Endothelial cell of umbilical vein (primary cell): ENCODE data around the gene PRKCB.

Experiments used
- CTCF ChIP-seq, 2 donors: IDR thresholded peaks; 1 replicate in 1 of 2; 2 replicates in 1 of 2; pipeline ENCODE4 v1.5.1; 2011; ENCODE audit warnings: low read length in 2 of 2, mild to moderate bottlenecking in 2 of 2, moderate library complexity in 2 of 2, control low read depth in 1 of 2, inconsistent platforms in 1 of 2, low read depth in 1 of 2; ENCODE audit not compliant: insufficient read depth in 1 of 2; ENCODE audit errors: extremely low read depth in 1 of 2
- EZH2 ChIP-seq: IDR thresholded peaks from 2 replicates; pipeline ENCODE4 v1.6.1; 2012; ENCODE audit warnings: borderline replicate concordance, low read depth, mild to moderate bottlenecking, moderate library complexity, low read length, inconsistent platforms; ENCODE audit not compliant: severe bottlenecking
- FOS ChIP-seq: IDR thresholded peaks from 2 replicates; pipeline ENCODE4 v1.6.1; 2011; ENCODE audit warnings: mild to moderate bottlenecking, low read length, moderate library complexity, borderline replicate concordance; ENCODE audit not compliant: insufficient read depth
- GATA2 ChIP-seq: IDR thresholded peaks from 2 replicates; pipeline ENCODE4 v1.7.0; 2011; ENCODE audit warnings: low read depth, mild to moderate bottlenecking, moderate library complexity, mixed read lengths, low read length; ENCODE audit not compliant: insufficient read length, insufficient read depth
- JUN ChIP-seq: IDR thresholded peaks from 2 replicates; pipeline ENCODE4 v1.6.1; 2011; ENCODE audit warnings: borderline replicate concordance, low read depth; ENCODE audit not compliant: insufficient read length, insufficient read depth
- MAX ChIP-seq: IDR thresholded peaks from 2 replicates; pipeline ENCODE4 v1.6.1; 2011; ENCODE audit not compliant: insufficient read depth, insufficient read length
- MYC ChIP-seq: IDR thresholded peaks from one replicate; pipeline ENCODE4 v1.6.1; 2011; ENCODE audit warnings: mild to moderate bottlenecking, low read depth, low read length
- POLR2A ChIP-seq: IDR thresholded peaks from 2 replicates; pipeline ENCODE4 v1.6.1; 2012; ENCODE audit warnings: low read depth, mild to moderate bottlenecking, control low read depth, low read length
- POLR2AphosphoS5 ChIP-seq: IDR thresholded peaks from 2 replicates; pipeline ENCODE4 v1.6.1; 2012; ENCODE audit warnings: low read depth, mild to moderate bottlenecking, control low read depth, low read length, moderate library complexity; ENCODE audit not compliant: insufficient read depth

GRCh38 chr16:24044467-24044866, 208.7 kb downstream of the PRKCB start:
- TF ChIP-seq CTCF (IDR thresholded peaks at IDR 0.05; ENCODE audit: extremely low read depth in 1 of 2, insufficient read depth in 1 of 2, low read depth in 1 of 2, low read length in 2 of 2) (no peak), FOS (no peak), POLR2A (no peak), MAX (no peak), EZH2 (no peak), GATA2 (no peak), MYC (no peak), POLR2AphosphoS5 (no peak), JUN (no peak)
